Panc1 (cell line): ENCODE data around the gene GMFB. TPM values are rescaled to one million over a fixed set of nuclear protein-coding genes. Genes with fewer than 3 reads are reported as not detected.

ENCODE experiments used
- ATAC-seq: fragments of 200-7000 bp; cut with Tn5 transposase; 2 replicates; pipeline ENCODE4 v1.9.1; 2020; ENCODE audit warnings: mild to moderate bottlenecking, moderate library complexity
- BruUV-seq: library from RNA; stranded (reverse); fragments of 400-500 nt; replicated peaks from 2 replicates; lab custom pipeline; 2021; lab: Mats Ljungman, UMichigan
- CTCF ChIA-PET: fragments of 300-600 bp; sonication (Branson Sonifier 250); formaldehyde crosslinking; loops from one replicate; lab custom pipeline; 2022; ENCODE audit warnings: antibody characterized with exemption; lab: Charles Lee
- POLR2A ChIA-PET: fragments of 300-600 bp; sonication (Branson Sonifier 250); formaldehyde crosslinking; loops from one replicate; lab custom pipeline; 2022; ENCODE audit warnings: antibody characterized with exemption; lab: Charles Lee
- DNase-seq: peaks from one replicate; pipeline ENCODE4 v3.0.0-alpha.2; 2010; ENCODE audit warnings: low read depth, low spot score
- H3K27ac ChIP-seq: 2 replicates; pipeline ENCODE4 v1.5.1; 2011; ENCODE audit warnings: mild to moderate bottlenecking, low read length, inconsistent platforms
- H3K27me3 ChIP-seq: fragments of 200-500 bp; sonication (Bioruptor generic); 2 replicates; pipeline ENCODE4 v1.6.0; 2014; ENCODE audit warnings: low read length, inconsistent platforms; ENCODE audit not compliant: control insufficient read depth, insufficient read depth
- H3K36me3 ChIP-seq: fragments of 200-500 bp; sonication (Bioruptor generic); 2 replicates; pipeline ENCODE4 v1.5.1; 2014; ENCODE audit warnings: inconsistent platforms, mild to moderate bottlenecking, low read length, moderate library complexity; ENCODE audit not compliant: control insufficient read depth, insufficient read depth
- H3K4me1 ChIP-seq: 2 replicates; pipeline ENCODE4 v1.5.1; 2011; ENCODE audit warnings: inconsistent platforms, mild to moderate bottlenecking, low read length, moderate library complexity; ENCODE audit not compliant: control insufficient read depth, insufficient read depth
- H3K4me3 ChIP-seq, 2 experiments: 2 replicates each; pipeline ENCODE4 v1.5.1; 2011 to 2012; ENCODE audit warnings: low read depth in 2 of 2, low read length in 2 of 2, mild to moderate bottlenecking in 2 of 2, inconsistent platforms in 1 of 2, moderate library complexity in 1 of 2
- H3K9me3 ChIP-seq: fragments of 200-500 bp; sonication (Bioruptor generic); 2 replicates; pipeline ENCODE4 v1.5.1; 2014; ENCODE audit warnings: low read depth, mild to moderate bottlenecking, inconsistent platforms, low read length, moderate library complexity; ENCODE audit not compliant: control insufficient read depth, insufficient read depth
- POLR2AphosphoS5 ChIP-seq: IDR thresholded peaks from 2 replicates; pipeline ENCODE4 v1.6.1; 2012; ENCODE audit warnings: mild to moderate bottlenecking, low read depth, low read length, moderate library complexity
- SIN3A ChIP-seq: IDR thresholded peaks from 2 replicates; pipeline ENCODE4 v1.6.1; 2012; ENCODE audit warnings: low read depth, mild to moderate bottlenecking, low read length, moderate library complexity, borderline replicate concordance; ENCODE audit not compliant: insufficient read depth
- TCF7L2 ChIP-seq: IDR thresholded peaks from 2 replicates; pipeline ENCODE4 v1.6.1; 2011; ENCODE audit warnings: mild to moderate bottlenecking, low read depth, low read length, inconsistent platforms
- in situ Hi-C: cut with HindIII; loops from 2 replicates; pipeline ENCODE4 v1.10.0; 2016; ENCODE audit warnings: low sequenced_read_pairs, low pct_unique_long_range_greater_than_20kb
- intact Hi-C: fragments of 100-400 bp; cut with micrococcal nuclease; formaldehyde crosslinking; loops from one replicate; pipeline ENCODE4 v1.10.0; 2022; ENCODE audit not compliant: unreplicated experiment
- total RNA-seq: library from RNA; stranded (reverse); gene quantifications from one replicate; pipeline ENCODE4 v1.2.1, GENCODE V29; 2021; ENCODE audit not compliant: unreplicated experiment
- TF ChIP-seq, protein P1 (sequence below), 2 experiments: IDR thresholded peaks; 2 replicates each; pipeline ENCODE4 v1.6.1; 2011 to 2012; ENCODE audit warnings: low read depth in 2 of 2, control low read depth in 1 of 2, low read length in 1 of 2, mild to moderate bottlenecking in 1 of 2, moderate library complexity in 1 of 2; ENCODE audit not compliant: insufficient read depth in 1 of 2
- TF ChIP-seq, protein P2 (sequence below): fragments of 450-650 bp; IDR thresholded peaks from 2 replicates; pipeline ENCODE4 v1.5.1; 2017; ENCODE audit warnings: mild to moderate bottlenecking

GMFB gene
- total RNA-seq, 1 experiment from 2014 or later = 54.2 TPM

DNA sequence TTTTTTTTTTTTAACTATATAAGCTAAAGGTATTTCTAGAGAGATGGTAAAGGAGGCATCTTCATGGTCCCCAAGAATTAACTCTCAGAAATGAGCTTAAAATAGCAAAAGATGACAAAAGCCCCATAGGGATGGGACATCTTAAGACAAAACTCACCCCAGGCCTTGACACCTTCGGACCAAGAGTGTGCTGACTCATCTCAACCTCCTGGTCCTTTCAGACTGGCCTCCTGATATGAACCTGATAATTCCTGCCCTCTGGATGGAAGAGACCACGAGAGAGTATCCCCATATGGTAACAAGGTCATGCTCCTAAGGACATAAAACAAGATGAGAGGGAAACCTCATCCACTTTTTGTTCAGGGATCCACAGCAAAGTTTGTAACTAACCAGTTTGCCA lies 8.4 kb upstream of the GMFB start:
- Histone ChIP-seq H3K36me3 (no peaks in the 10 kb centered on the region), H3K9me3 (no peaks in the 10 kb centered on the region), H3K27ac (no peak overlapping the region), H3K27me3 (no peaks in the 10 kb centered on the region), H3K4me1 (no peaks in the 10 kb centered on the region), H3K4me3 (no peak overlapping the region)
- DNase-seq (no peak), ATAC-seq (no peak)
- intact Hi-C loops = no loop called here
- BruUV-seq = no TSS peak
- ChIA-PET POLR2A (interaction anchor here (1.1 kb wide), 1 partner anchor 12 kb away, joined by 10 read pairs; the partner anchor contains the start of gene CGRRF1), CTCF (no interaction called here)
- in situ Hi-C loops = no loop called here
- TF ChIP-seq POLR2AphosphoS5 = no peak
- TF ChIP-seq SIN3A = no peak
- TF ChIP-seq, protein P1, sequence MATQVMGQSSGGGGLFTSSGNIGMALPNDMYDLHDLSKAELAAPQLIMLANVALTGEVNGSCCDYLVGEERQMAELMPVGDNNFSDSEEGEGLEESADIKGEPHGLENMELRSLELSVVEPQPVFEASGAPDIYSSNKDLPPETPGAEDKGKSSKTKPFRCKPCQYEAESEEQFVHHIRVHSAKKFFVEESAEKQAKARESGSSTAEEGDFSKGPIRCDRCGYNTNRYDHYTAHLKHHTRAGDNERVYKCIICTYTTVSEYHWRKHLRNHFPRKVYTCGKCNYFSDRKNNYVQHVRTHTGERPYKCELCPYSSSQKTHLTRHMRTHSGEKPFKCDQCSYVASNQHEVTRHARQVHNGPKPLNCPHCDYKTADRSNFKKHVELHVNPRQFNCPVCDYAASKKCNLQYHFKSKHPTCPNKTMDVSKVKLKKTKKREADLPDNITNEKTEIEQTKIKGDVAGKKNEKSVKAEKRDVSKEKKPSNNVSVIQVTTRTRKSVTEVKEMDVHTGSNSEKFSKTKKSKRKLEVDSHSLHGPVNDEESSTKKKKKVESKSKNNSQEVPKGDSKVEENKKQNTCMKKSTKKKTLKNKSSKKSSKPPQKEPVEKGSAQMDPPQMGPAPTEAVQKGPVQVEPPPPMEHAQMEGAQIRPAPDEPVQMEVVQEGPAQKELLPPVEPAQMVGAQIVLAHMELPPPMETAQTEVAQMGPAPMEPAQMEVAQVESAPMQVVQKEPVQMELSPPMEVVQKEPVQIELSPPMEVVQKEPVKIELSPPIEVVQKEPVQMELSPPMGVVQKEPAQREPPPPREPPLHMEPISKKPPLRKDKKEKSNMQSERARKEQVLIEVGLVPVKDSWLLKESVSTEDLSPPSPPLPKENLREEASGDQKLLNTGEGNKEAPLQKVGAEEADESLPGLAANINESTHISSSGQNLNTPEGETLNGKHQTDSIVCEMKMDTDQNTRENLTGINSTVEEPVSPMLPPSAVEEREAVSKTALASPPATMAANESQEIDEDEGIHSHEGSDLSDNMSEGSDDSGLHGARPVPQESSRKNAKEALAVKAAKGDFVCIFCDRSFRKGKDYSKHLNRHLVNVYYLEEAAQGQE (IDR thresholded peaks at IDR 0.05; ENCODE audit: insufficient read depth in 1 of 2, low read depth in 2 of 2, low read length in 1 of 2) = no peak
- no peak for TF ChIP-seq TCF7L2
- TF ChIP-seq, protein P2, sequence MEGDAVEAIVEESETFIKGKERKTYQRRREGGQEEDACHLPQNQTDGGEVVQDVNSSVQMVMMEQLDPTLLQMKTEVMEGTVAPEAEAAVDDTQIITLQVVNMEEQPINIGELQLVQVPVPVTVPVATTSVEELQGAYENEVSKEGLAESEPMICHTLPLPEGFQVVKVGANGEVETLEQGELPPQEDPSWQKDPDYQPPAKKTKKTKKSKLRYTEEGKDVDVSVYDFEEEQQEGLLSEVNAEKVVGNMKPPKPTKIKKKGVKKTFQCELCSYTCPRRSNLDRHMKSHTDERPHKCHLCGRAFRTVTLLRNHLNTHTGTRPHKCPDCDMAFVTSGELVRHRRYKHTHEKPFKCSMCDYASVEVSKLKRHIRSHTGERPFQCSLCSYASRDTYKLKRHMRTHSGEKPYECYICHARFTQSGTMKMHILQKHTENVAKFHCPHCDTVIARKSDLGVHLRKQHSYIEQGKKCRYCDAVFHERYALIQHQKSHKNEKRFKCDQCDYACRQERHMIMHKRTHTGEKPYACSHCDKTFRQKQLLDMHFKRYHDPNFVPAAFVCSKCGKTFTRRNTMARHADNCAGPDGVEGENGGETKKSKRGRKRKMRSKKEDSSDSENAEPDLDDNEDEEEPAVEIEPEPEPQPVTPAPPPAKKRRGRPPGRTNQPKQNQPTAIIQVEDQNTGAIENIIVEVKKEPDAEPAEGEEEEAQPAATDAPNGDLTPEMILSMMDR = no peak

DNA sequence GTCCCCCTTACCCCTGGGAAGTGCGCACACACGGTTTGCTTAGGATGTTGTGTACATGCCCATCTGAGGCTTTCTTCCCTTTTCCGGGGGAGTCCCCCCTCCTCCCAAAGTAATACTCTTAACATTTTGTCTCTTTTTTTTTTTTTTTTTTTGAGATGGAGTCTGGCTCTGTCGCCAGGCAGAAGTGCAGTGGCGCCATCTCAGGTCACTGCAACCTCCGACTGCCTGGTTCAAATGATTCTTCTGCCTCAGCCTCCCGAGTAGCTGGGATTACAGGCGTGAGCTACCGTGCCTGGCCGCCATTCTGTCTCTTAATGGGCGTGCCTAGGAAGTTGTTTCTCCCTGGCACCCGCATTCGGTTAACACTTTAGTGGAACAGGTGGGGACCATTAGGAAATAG lies 4.5 kb upstream of the GMFB start:
- Histone ChIP-seq H3K36me3 (no peaks in the 10 kb centered on the region; the same call in 1 of the 2 replicates), H3K27ac (no peak overlapping the region), H3K4me1 (peaks cover 6% of the 10 kb centered on the region; the same call in 1 of the 2 replicates), H3K27me3 (no peaks in the 10 kb centered on the region), H3K4me3 (no peak overlapping the region), H3K9me3 (no peaks in the 10 kb centered on the region)
- no peak for TF ChIP-seq POLR2AphosphoS5
- no peak for TF ChIP-seq SIN3A
- TF ChIP-seq, protein P1 (IDR thresholded peaks at IDR 0.05; ENCODE audit: insufficient read depth in 1 of 2, low read depth in 2 of 2, low read length in 1 of 2) = no peak
- no peak for TF ChIP-seq TCF7L2
- TF ChIP-seq, protein P2 = peak; percentile 35
- DNase-seq = no peak
- ChIA-PET POLR2A (no interaction called here), CTCF (interaction anchor here (0.7 kb wide), 3 partner anchors 9 to 234 kb away, joined by 3 to 12 read pairs (median 11); no protein-coding TSS in a partner anchor)
- no TSS peak for BruUV-seq
- in situ Hi-C loops = no loop called here
- intact Hi-C loops = no loop called here
- no peak for ATAC-seq
